NCI-H69 (cell line): Measurements from ENCODE around the gene SLC22A5.
A peak's percentile ranks its signal among the peaks of the same experiment; 100 is the strongest.
"Not testable (repeated sequence)": the region's sequence is repeated elsewhere in the genome, so short reads cannot be mapped to it uniquely, and the experiment has no call there.

Experiments used
- DNase-seq: peaks from one replicate; lab custom pipeline; 2025; lab: John Stamatoyannopoulos, UW

The SLC22A5 gene

GRCh38 chr5:132428484-132429462 lies 59.3 kb downstream of the SLC22A5 start:
- no peak for DNase-seq

- no peak for DNase-seq
Measured at GRCh38 chr5:132429463-132430440, 60.2 kb downstream of the SLC22A5 start.

GRCh38 chr5:132430746-132431145 lies 61.2 kb downstream of the SLC22A5 start:
- no peak for DNase-seq

- DNase-seq: no peak
Measured at GRCh38 chr5:132431632-132432031, 62.1 kb downstream of the SLC22A5 start.

- no peak for DNase-seq
Measured at GRCh38 chr5:132433141-132433540, 63.6 kb downstream of the SLC22A5 start.

GRCh38 chr5:132434416-132435286 lies 65.1 kb downstream of the SLC22A5 start:
- DNase-seq: no peak

- DNase-seq: no peak
Measured at GRCh38 chr5:132435447-132435846, 65.9 kb downstream of the SLC22A5 start.

GRCh38 chr5:132435886-132436285 lies 66.4 kb downstream of the SLC22A5 start:
- DNase-seq: peak; percentile 63

- no peak for DNase-seq
Measured at GRCh38 chr5:132436936-132437335, 67.4 kb downstream of the SLC22A5 start.

GRCh38 chr5:132437604-132438266 lies 68.2 kb downstream of the SLC22A5 start:
- DNase-seq: peak; percentile 50

GRCh38 chr5:132438267-132438645 lies 68.7 kb downstream of the SLC22A5 start:
- not testable (repeated sequence) for DNase-seq

GRCh38 chr5:132438917-132439316 lies 69.4 kb downstream of the SLC22A5 start:
- no peak for DNase-seq

GRCh38 chr5:132439521-132440089 lies 70.1 kb downstream of the SLC22A5 start:
- no peak for DNase-seq

- DNase-seq: peak; percentile 30
Measured at GRCh38 chr5:132444061-132444460, 74.6 kb downstream of the SLC22A5 start.
